Left colon (tissue), 2 donors: ENCODE data around the gene TSPAN5. TPM values are rescaled to one million over a fixed set of nuclear protein-coding genes. Genes with fewer than 3 reads are reported as not detected.

Experiments
- ATAC-seq: fragments of 200-7000 bp; cut with Tn5 transposase; one replicate; pipeline ENCODE4 v1.9.1; 2020; ENCODE audit warnings: mild to moderate bottlenecking, moderate library complexity
- DNase-seq, 2 donors: peaks; one replicate each; pipeline ENCODE4 v3.0.0-alpha.2; 2020
- intact Hi-C, 2 donors: fragments of 100-400 bp; cut with DNase I in 1 of 2; cut with micrococcal nuclease in 1 of 2; formaldehyde crosslinking; loops; one replicate each; pipeline versions ENCODE4 v1.11.2 to v1.14.0; 2022; cut with DNase I, micrococcal nuclease
- total RNA-seq, 2 donors: library from RNA; stranded (reverse); fragmentation: NEBNext Ultra II Directional; extraction: Animal tissue kit (Norgen Biotek cat#: 25700); gene quantifications; one replicate each; pipeline ENCODE4 v1.2.1, GENCODE V29; 2021
- donor health status: DM: no; HTN: no; CAD: no.
- donor health status: DM: yes; HTN: yes; CAD: no.

Gene TSPAN5
- total RNA-seq, 2 donors from 2014 or later: 2.8 to 6.9 TPM

- ATAC-seq: no peak
- DNase-seq: no peak
Measured at GRCh38 chr4:98626350-98626749, 32.1 kb downstream of the TSPAN5 start.

GRCh38 chr4:98625920-98626319 is 32.5 kb downstream of the TSPAN5 start:
- intact Hi-C loops: no loop called here
- DNase-seq: no peak

More at GRCh38 chr4:98626350-98626749, 32.1 kb downstream of the TSPAN5 start:
- intact Hi-C loops: no loop called here

GRCh38 chr4:98625399-98625798 is 33.0 kb downstream of the TSPAN5 start:
- no peak for DNase-seq
- intact Hi-C loops: no loop called here
- ATAC-seq: no peak

More at GRCh38 chr4:98625920-98626319, 32.5 kb downstream of the TSPAN5 start:
- ATAC-seq: no peak

GRCh38 chr4:98624642-98625041 is 33.8 kb downstream of the TSPAN5 start:
- intact Hi-C loops: no loop called here

GRCh38 chr4:98624144-98624543 is 34.3 kb downstream of the TSPAN5 start:
- ATAC-seq (no peak), DNase-seq (no peak)
- intact Hi-C loops: no loop called here

More at GRCh38 chr4:98624642-98625041, 33.8 kb downstream of the TSPAN5 start:
- no peak for DNase-seq
- ATAC-seq: no peak

- ATAC-seq: peak; percentile 53
- no peak for DNase-seq
- intact Hi-C loops: no loop called here
Measured at GRCh38 chr4:98623126-98623802, 35.1 kb downstream of the TSPAN5 start.

GRCh38 chr4:98620087-98620784 is 38.2 kb downstream of the TSPAN5 start:
- no peak for DNase-seq
- ATAC-seq: no peak
- intact Hi-C loops: no loop called here

GRCh38 chr4:98619180-98619579 is 39.2 kb downstream of the TSPAN5 start:
- DNase-seq (no peak), ATAC-seq (peak; percentile 74)
- intact Hi-C loops: no loop called here

- ATAC-seq (peak; percentile 64), DNase-seq (no peak)
- intact Hi-C loops: no loop called here
Measured at GRCh38 chr4:98618680-98619079, 39.7 kb downstream of the TSPAN5 start.

GRCh38 chr4:98617358-98618047 is 40.9 kb downstream of the TSPAN5 start:
- intact Hi-C loops: no loop called here
- no peak for DNase-seq
- ATAC-seq: no peak

- intact Hi-C loops: no loop called here
- DNase-seq: no peak
- no peak for ATAC-seq
Measured at GRCh38 chr4:98615991-98616390, 42.4 kb downstream of the TSPAN5 start.

- DNase-seq (no peak), ATAC-seq (no peak)
- intact Hi-C loops: no loop called here
Measured at GRCh38 chr4:98614662-98615061, 43.7 kb downstream of the TSPAN5 start.

- no peak for ATAC-seq
- intact Hi-C loops: no loop called here
- no peak for DNase-seq
Measured at GRCh38 chr4:98614094-98614493, 44.3 kb downstream of the TSPAN5 start.

GRCh38 chr4:98613453-98614075 is 44.8 kb downstream of the TSPAN5 start:
- DNase-seq (no peak), ATAC-seq (no peak)
- intact Hi-C loops: no loop called here

- ATAC-seq (no peak), DNase-seq (no peak)
- intact Hi-C loops: no loop called here
Measured at GRCh38 chr4:98612318-98613250, 45.8 kb downstream of the TSPAN5 start.

GRCh38 chr4:98611677-98612317 is 46.6 kb downstream of the TSPAN5 start:
- intact Hi-C loops: no loop called here
- ATAC-seq: no peak
- no peak for DNase-seq

- ATAC-seq: no peak
- intact Hi-C loops: no loop called here
- DNase-seq: no peak
Measured at GRCh38 chr4:98610926-98611676, 47.3 kb downstream of the TSPAN5 start.
